Measurements from ENCODE around the gene ARHGEF3. TPM values are rescaled to one million over a fixed set of nuclear protein-coding genes. Genes with fewer than 3 reads are reported as not detected.
A peak's percentile ranks its signal among the peaks of the same experiment; 100 is the strongest.

The ARHGEF3 gene
- total RNA-seq, 1 donor from 2014 or later, result 0.52 TPM

GRCh38 chr3:56806407-56806806, 4.7 kb upstream of the ARHGEF3 start:
- Mint-ChIP-seq H3K36me3 (no peaks in the 10 kb centered on the region), H3K27ac (no peak overlapping the region), H3K4me1 (peaks cover 3% of the 10 kb centered on the region), H3K9me3 (no peaks in the 10 kb centered on the region), H3K27me3 (ENCODE audit: insufficient read depth, low read depth) (peaks cover 4% of the 10 kb centered on the region), H3K4me3 (no peak overlapping the region)
- no peak overlapping the region for H3K4me3 ChIP-seq
- no peaks in the 10 kb centered on the region for H4K20me1 ChIP-seq (ENCODE audit: low read depth)
- H3K9ac ChIP-seq, result no peak overlapping the region
- no peak overlapping the region for H3K4me2 ChIP-seq
- no peak overlapping the region for H3K27ac ChIP-seq
- H3K4me1 ChIP-seq, result no peaks in the 10 kb centered on the region
- no peaks in the 10 kb centered on the region for H3F3A ChIP-seq (ENCODE audit: low read depth)
- TF ChIP-seq EZH2phosphoT487 (IDR thresholded peaks at IDR 0.05) (no peak), EZH2 (IDR thresholded peaks at IDR 0.05) (no peak)
- TF ChIP-seq, protein P1, sequence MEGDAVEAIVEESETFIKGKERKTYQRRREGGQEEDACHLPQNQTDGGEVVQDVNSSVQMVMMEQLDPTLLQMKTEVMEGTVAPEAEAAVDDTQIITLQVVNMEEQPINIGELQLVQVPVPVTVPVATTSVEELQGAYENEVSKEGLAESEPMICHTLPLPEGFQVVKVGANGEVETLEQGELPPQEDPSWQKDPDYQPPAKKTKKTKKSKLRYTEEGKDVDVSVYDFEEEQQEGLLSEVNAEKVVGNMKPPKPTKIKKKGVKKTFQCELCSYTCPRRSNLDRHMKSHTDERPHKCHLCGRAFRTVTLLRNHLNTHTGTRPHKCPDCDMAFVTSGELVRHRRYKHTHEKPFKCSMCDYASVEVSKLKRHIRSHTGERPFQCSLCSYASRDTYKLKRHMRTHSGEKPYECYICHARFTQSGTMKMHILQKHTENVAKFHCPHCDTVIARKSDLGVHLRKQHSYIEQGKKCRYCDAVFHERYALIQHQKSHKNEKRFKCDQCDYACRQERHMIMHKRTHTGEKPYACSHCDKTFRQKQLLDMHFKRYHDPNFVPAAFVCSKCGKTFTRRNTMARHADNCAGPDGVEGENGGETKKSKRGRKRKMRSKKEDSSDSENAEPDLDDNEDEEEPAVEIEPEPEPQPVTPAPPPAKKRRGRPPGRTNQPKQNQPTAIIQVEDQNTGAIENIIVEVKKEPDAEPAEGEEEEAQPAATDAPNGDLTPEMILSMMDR (IDR thresholded peaks at IDR 0.05), result no peak
- H2AFZ ChIP-seq (replicated peaks), result no peak overlapping the region
- no peaks in the 10 kb centered on the region for H3K79me2 ChIP-seq (ENCODE audit: low read depth)
- no peaks in the 10 kb centered on the region for H3K36me3 ChIP-seq
- no peak for DNase-seq (ENCODE audit: low spot score)
- peaks cover 4% of the 10 kb centered on the region for H3K27me3 ChIP-seq
- H3K9me3 ChIP-seq (ENCODE audit: low read depth), result no peaks in the 10 kb centered on the region

GRCh38 chr3:56802790-56803189, 1.0 kb upstream of the ARHGEF3 start:
- TF ChIP-seq EZH2phosphoT487 (IDR thresholded peaks at IDR 0.05) (no peak), EZH2 (IDR thresholded peaks at IDR 0.05) (no peak)
- TF ChIP-seq, protein P1 (IDR thresholded peaks at IDR 0.05), result no peak
- Histone ChIP-seq H3K27ac (no peak overlapping the region), H3K27me3 (peaks cover 21% of the 10 kb centered on the region), H3K9me3 (ENCODE audit: low read depth) (no peaks in the 10 kb centered on the region), H3K4me3 (no peak overlapping the region), H3K79me2 (ENCODE audit: low read depth) (no peaks in the 10 kb centered on the region), H3K4me1 (no peaks in the 10 kb centered on the region), H3K9ac (no peak overlapping the region), H3K4me2 (no peak overlapping the region), H3F3A (ENCODE audit: low read depth) (no peaks in the 10 kb centered on the region), H2AFZ (replicated peaks) (no peak overlapping the region), H3K36me3 (no peaks in the 10 kb centered on the region), H4K20me1 (ENCODE audit: low read depth) (no peaks in the 10 kb centered on the region)
- Mint-ChIP-seq H3K9me3 (no peaks in the 10 kb centered on the region), H3K27ac (no peak overlapping the region), H3K36me3 (no peaks in the 10 kb centered on the region), H3K4me3 (peak overlapping the region; percentile 82), H3K27me3 (ENCODE audit: insufficient read depth, low read depth) (peaks cover 9% of the 10 kb centered on the region), H3K4me1 (peaks cover 4% of the 10 kb centered on the region)
- no peak for DNase-seq (ENCODE audit: low spot score)

GRCh38 chr3:56802378-56802745, 613 bp upstream of the ARHGEF3 start:
- H3K4me1 ChIP-seq, result no peaks in the 10 kb centered on the region
- Mint-ChIP-seq H3K4me1 (peaks cover 4% of the 10 kb centered on the region), H3K9me3 (no peaks in the 10 kb centered on the region), H3K27me3 (ENCODE audit: insufficient read depth, low read depth) (peaks cover 9% of the 10 kb centered on the region), H3K36me3 (no peaks in the 10 kb centered on the region), H3K4me3 (peak overlapping the region; percentile 82), H3K27ac (no peak overlapping the region)
- no peak overlapping the region for H3K9ac ChIP-seq
- H3K79me2 ChIP-seq (ENCODE audit: low read depth), result no peaks in the 10 kb centered on the region
- H3F3A ChIP-seq (ENCODE audit: low read depth), result no peaks in the 10 kb centered on the region
- peaks cover 21% of the 10 kb centered on the region for H3K27me3 ChIP-seq
- H2AFZ ChIP-seq (replicated peaks), result peak overlapping the region; percentile 99
- no peaks in the 10 kb centered on the region for H4K20me1 ChIP-seq (ENCODE audit: low read depth)
- DNase-seq (ENCODE audit: low spot score), result no peak
- H3K9me3 ChIP-seq (ENCODE audit: low read depth), result no peaks in the 10 kb centered on the region
- no peak overlapping the region for H3K27ac ChIP-seq
- no peaks in the 10 kb centered on the region for H3K36me3 ChIP-seq
- TF ChIP-seq, protein P1 (IDR thresholded peaks at IDR 0.05), result no peak
- TF ChIP-seq EZH2phosphoT487 (IDR thresholded peaks at IDR 0.05), result no peak
- TF ChIP-seq EZH2 (IDR thresholded peaks at IDR 0.05), result no peak
- H3K4me2 ChIP-seq, result peak overlapping the region; percentile 86
- H3K4me3 ChIP-seq, result peak overlapping the region; percentile 63

Data from neural progenitor cell (in vitro differentiated cells).